Upper lobe of right lung (tissue), 1 donor: ENCODE results near the gene AP2M1. TPM values are rescaled to one million over a fixed set of nuclear protein-coding genes. Genes with fewer than 3 reads are reported as not detected.

Source experiments
- ATAC-seq: fragments of 200-7000 bp; cut with Tn5 transposase; one replicate; pipeline ENCODE4 v1.9.1; 2020; ENCODE audit warnings: mild to moderate bottlenecking, moderate library complexity
- DNase-seq: peaks from one replicate; pipeline ENCODE4 v3.0.0-alpha.2; 2020
- H3K27ac ChIP-seq: fragments of 200-600 bp; one replicate; pipeline ENCODE4 v1.8.0; 2022
- H3K27me3 ChIP-seq: fragments of 200-600 bp; one replicate; pipeline ENCODE4 v1.8.0; 2022; ENCODE audit warnings: mild to moderate bottlenecking
- H3K36me3 ChIP-seq: fragments of 200-600 bp; one replicate; pipeline ENCODE4 v1.8.0; 2022
- H3K4me1 ChIP-seq: fragments of 200-600 bp; one replicate; pipeline ENCODE4 v1.8.0; 2022
- H3K4me3 ChIP-seq: fragments of 200-600 bp; one replicate; pipeline ENCODE4 v1.8.0; 2022; ENCODE audit warnings: mild to moderate bottlenecking
- H3K9me3 ChIP-seq: fragments of 200-600 bp; one replicate; pipeline ENCODE4 v1.8.0; 2022
- intact Hi-C: fragments of 100-400 bp; cut with DNase I; formaldehyde crosslinking; loops from one replicate; pipeline ENCODE4 v1.11.0; 2022
- long read RNA-seq: library from polyadenylated mRNA; unstranded; transcript quantifications from one replicate; pipeline ENCODE4 v2.0.0, GENCODE V29; 2021
- total RNA-seq: library from RNA; stranded (reverse); fragmentation: NEBNext Ultra II Directional; extraction: Animal tissue kit (Norgen Biotek cat#: 25700); gene quantifications from one replicate; pipeline ENCODE4 v1.2.1, GENCODE V29; 2021
- TF ChIP-seq, protein P1 (sequence below): fragments of 200-600 bp; IDR thresholded peaks from one replicate; pipeline ENCODE4 v1.8.0; 2022; ENCODE audit warnings: antibody characterized with exemption
- donor health status: DM: no; HTN: yes; CAD: no; lungs with severe emphysema.

Gene AP2M1
- 245 TPM for total RNA-seq
- long read RNA-seq, transcript AP2M1-202 (11 exons, 2,091 nt): major isoform, 119 of 543 reads
- long read RNA-seq, transcript AP2M1-207 (10 exons, 1,950 nt): minor isoform, 6 of 543 reads
- long read RNA-seq, partial matches to known transcripts: 32 of 543 reads
- long read RNA-seq, other reads (novel, unspliced or antisense): 386 of 543 reads

DNA sequence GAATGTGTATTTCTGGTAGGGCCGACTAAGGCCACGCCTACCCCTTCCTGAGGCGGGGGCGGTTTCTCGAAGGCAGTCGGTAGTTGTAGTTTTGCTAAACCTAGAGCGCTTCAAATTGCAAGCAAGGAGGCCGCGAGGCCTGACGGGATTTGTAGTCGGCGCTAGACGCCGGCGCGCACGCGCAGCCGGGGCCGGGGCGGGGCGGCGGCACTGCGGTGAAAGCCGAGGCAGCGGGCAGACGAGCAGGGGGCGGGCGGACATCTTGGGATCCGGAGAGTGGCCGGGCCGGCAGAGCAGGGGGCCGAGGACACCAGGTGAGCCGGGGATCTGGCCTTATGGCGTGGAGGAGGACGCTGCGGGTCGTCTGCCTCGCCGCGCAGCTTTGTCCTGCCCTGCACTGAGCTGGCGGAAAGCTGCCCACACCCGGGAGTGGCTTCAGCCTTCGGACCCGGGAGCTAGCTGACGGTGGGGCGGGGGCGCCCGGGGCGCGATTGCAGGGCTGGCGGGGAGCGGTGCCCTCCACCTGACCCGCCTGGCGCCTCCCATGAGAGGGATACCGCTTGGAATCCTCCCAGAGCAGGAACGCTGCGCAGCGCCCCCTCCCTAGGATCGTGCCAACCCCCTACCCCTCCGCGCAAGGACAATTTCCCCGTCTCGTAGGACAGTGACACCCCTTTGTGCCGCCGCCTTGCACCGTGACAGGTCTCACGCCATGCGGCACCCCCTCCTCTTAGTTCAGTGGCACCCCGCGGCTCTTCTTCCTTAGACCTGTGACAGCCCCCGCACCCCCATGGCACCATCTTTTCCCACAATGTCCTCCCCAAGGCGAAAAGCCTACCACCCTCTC, at the start of gene AP2M1:
Gene AP2M1 (plus strand): TSS at position 210 of the 847 bp plus-strand sequence. CDS start 2,139 bp downstream, outside the sequence.
- DNase-seq (peak; percentile 99), ATAC-seq (peak; percentile 94)
- Histone ChIP-seq H3K27ac (peak within 1 kb of the TSS; percentile 94), H3K4me3 (peak within 1 kb of the TSS; percentile 100), H3K36me3 (peaks cover 56% of the 10 kb centered on the region), H3K27me3 (no peaks in the 10 kb centered on the region), H3K4me1 (peaks cover 38% of the 10 kb centered on the region), H3K9me3 (no peaks in the 10 kb centered on the region)
- TF ChIP-seq, protein P1, sequence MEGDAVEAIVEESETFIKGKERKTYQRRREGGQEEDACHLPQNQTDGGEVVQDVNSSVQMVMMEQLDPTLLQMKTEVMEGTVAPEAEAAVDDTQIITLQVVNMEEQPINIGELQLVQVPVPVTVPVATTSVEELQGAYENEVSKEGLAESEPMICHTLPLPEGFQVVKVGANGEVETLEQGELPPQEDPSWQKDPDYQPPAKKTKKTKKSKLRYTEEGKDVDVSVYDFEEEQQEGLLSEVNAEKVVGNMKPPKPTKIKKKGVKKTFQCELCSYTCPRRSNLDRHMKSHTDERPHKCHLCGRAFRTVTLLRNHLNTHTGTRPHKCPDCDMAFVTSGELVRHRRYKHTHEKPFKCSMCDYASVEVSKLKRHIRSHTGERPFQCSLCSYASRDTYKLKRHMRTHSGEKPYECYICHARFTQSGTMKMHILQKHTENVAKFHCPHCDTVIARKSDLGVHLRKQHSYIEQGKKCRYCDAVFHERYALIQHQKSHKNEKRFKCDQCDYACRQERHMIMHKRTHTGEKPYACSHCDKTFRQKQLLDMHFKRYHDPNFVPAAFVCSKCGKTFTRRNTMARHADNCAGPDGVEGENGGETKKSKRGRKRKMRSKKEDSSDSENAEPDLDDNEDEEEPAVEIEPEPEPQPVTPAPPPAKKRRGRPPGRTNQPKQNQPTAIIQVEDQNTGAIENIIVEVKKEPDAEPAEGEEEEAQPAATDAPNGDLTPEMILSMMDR: no peak
- intact Hi-C loops: no loop called here

- intact Hi-C loops: no loop called here
- TF ChIP-seq, protein P1: no peak
Measured at GRCh38 chr3:184126006-184126405, 48.6 kb upstream of the AP2M1 start.

DNA sequence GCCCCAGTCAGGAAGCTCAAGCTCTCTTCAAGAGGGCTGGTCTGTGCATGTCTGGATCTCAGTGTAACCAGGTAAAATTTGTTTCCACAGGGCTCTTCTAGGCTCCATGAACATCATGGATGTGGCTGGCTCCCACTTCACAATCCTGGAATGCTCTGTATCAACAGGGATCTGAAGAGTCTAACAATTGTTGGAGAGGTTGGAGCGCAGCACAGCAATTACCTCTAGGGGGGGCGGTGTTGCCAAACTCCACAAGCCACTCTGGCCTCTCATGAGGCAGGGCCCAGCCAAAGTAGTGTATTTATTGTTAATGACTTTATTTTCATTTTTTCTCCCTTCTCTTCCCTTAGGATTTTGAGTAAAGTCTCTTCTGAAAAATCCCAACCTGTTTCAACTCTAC, 45.6 kb upstream of the AP2M1 start:
- peaks cover 5% of the 10 kb centered on the region for H3K4me1 ChIP-seq
- H3K27ac ChIP-seq: no peak overlapping the region
- peak; percentile 70 for DNase-seq
- H3K4me3 ChIP-seq: no peak overlapping the region
- peak; percentile 92 for ATAC-seq
- intact Hi-C loops: no loop called here
- H3K36me3 ChIP-seq: no peaks in the 10 kb centered on the region
- TF ChIP-seq, protein P1: peak; percentile 42
- H3K9me3 ChIP-seq: no peaks in the 10 kb centered on the region
- H3K27me3 ChIP-seq: no peaks in the 10 kb centered on the region

More at GRCh38 chr3:184126006-184126405, 48.6 kb upstream of the AP2M1 start:
- Histone ChIP-seq H3K4me3 (no peak overlapping the region), H3K27me3 (no peaks in the 10 kb centered on the region), H3K36me3 (no peaks in the 10 kb centered on the region), H3K27ac (no peak overlapping the region), H3K4me1 (no peaks in the 10 kb centered on the region), H3K9me3 (no peaks in the 10 kb centered on the region)
- no peak for ATAC-seq
- no peak for DNase-seq

GRCh38 chr3:184132945-184133344, 41.7 kb upstream of the AP2M1 start:
- Histone ChIP-seq H3K9me3 (no peaks in the 10 kb centered on the region), H3K4me3 (no peak overlapping the region), H3K36me3 (peaks cover 8% of the 10 kb centered on the region), H3K27ac (no peak overlapping the region), H3K27me3 (no peaks in the 10 kb centered on the region), H3K4me1 (peaks cover 22% of the 10 kb centered on the region)
- TF ChIP-seq, protein P1: no peak
- DNase-seq (no peak), ATAC-seq (no peak)
- intact Hi-C loops: no loop called here

DNA sequence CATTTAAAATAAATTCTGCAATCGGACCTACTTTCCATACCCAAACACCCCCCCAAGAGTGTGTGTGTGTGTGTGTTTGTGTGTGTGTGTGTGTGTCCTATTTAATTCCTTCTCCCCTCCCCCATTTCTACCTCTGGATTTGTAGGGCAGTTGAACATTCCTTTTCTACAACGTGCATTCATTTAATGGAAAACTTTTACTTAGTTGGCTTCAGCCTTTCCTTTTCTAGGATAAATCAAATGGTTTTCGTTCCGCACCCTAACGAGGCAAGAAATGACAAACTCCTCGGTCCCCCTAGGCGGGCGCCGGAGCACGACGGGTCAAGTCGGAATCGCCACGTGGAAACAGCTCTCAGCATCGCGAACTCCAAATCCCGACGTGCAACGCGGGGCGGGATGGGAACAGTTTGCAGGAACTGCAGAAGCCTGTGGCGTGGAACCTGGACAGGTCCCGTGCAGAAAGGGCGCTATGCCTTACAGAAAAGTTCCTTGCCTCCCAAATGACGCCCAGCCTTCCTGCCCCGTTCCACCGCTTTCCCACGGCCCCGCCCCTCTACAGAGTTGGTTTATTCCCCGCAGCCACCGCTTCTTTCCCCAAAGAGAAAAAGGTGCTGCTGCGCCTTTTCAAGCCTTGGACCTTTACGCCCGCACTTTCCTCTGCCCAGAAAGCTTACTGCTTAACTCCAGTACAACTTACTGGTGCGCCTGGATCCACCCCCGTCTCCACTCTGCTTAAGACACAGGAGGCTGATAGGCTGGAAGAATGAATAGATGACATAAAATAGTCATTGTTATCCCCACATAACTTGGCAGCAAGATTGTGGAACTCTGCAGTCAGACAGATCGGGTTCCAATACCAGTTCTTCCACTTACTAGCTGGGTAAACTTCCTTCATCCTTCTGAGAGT, 40.6 kb upstream of the AP2M1 start:
- Histone ChIP-seq H3K36me3 (peaks cover 20% of the 10 kb centered on the region), H3K27ac (peak overlapping the region; percentile 94), H3K9me3 (no peaks in the 10 kb centered on the region), H3K4me3 (peak overlapping the region; percentile 98), H3K27me3 (no peaks in the 10 kb centered on the region), H3K4me1 (peaks cover 22% of the 10 kb centered on the region)
- intact Hi-C loops: no loop called here
- TF ChIP-seq, protein P1: no peak
- DNase-seq: peak; percentile 94
- ATAC-seq: peak; percentile 89
